ENCODE measurements around the gene CTIF.
A peak's percentile ranks its signal among the peaks of the same experiment; 100 is the strongest.

Gene CTIF

GRCh38 chr18:48533340-48534070 is 5.3 kb upstream of the CTIF start:
- TF ChIP-seq CTCF (IDR thresholded peaks at IDR 0.05; ENCODE audit: low read depth, low read length, missing control alignments) = no peak
- no peak for DNase-seq (ENCODE audit: extremely low read depth, low read depth)
- H3K4me3 ChIP-seq (replicated peaks; ENCODE audit: low read depth, low read length) = no peak overlapping the region

GRCh38 chr18:48534364-48534763 is 4.5 kb upstream of the CTIF start:
- no peak for DNase-seq (ENCODE audit: extremely low read depth, low read depth)

GRCh38 chr18:48535956-48536355 is 2.9 kb upstream of the CTIF start:
- DNase-seq (ENCODE audit: extremely low read depth, low read depth) = no peak
- no peak for TF ChIP-seq CTCF (IDR thresholded peaks at IDR 0.05; ENCODE audit: low read depth, low read length, missing control alignments)
- H3K4me3 ChIP-seq (replicated peaks; ENCODE audit: low read depth, low read length) = no peak overlapping the region

More at GRCh38 chr18:48534364-48534763, 4.5 kb upstream of the CTIF start:
- no peak for TF ChIP-seq CTCF (IDR thresholded peaks at IDR 0.05; ENCODE audit: low read depth, low read length, missing control alignments)
- no peak overlapping the region for H3K4me3 ChIP-seq (replicated peaks; ENCODE audit: low read depth, low read length)

- no peak for TF ChIP-seq CTCF (IDR thresholded peaks at IDR 0.05; ENCODE audit: low read depth, low read length, missing control alignments)
- H3K4me3 ChIP-seq (replicated peaks; ENCODE audit: low read depth, low read length) = no peak overlapping the region
- DNase-seq (ENCODE audit: extremely low read depth, low read depth) = no peak
Measured at GRCh38 chr18:48536516-48536915, 2.3 kb upstream of the CTIF start.

GRCh38 chr18:48539406-48540250 is 797 bp downstream of the CTIF start:
- no peak for DNase-seq (ENCODE audit: extremely low read depth, low read depth)
- peak overlapping the region; percentile 72 for H3K4me3 ChIP-seq (replicated peaks; ENCODE audit: low read depth, low read length)
- no peak for TF ChIP-seq CTCF (IDR thresholded peaks at IDR 0.05; ENCODE audit: low read depth, low read length, missing control alignments)

GRCh38 chr18:48540251-48541025 is 1.6 kb downstream of the CTIF start:
- TF ChIP-seq CTCF (IDR thresholded peaks at IDR 0.05; ENCODE audit: low read depth, low read length, missing control alignments) = no peak
- DNase-seq (ENCODE audit: extremely low read depth, low read depth) = no peak
- H3K4me3 ChIP-seq (replicated peaks; ENCODE audit: low read depth, low read length) = peak overlapping the region; percentile 72

Measured in HFF-Myc (cell line).